Measurements from ENCODE around the gene OSBPL5. TPM values are rescaled to one million over a fixed set of nuclear protein-coding genes. Genes with fewer than 3 reads are reported as not detected.

Gene OSBPL5
- total and polyA plus RNA-seq, 12 donors: 2.7 to 30.6 (median 20.7) TPM

GRCh38 chr11:3121931-3122774 is 43.0 kb downstream of the OSBPL5 start:
- Histone ChIP-seq H3K4me1 (replicated peaks in 1 of 2) (peaks cover 6 to 8% of the 10 kb centered on the region in 2 donors), H3K36me3 (replicated peaks in 1 of 2) (peaks cover 0 to 11% of the 10 kb centered on the region in 2 donors), H3K9me3 (replicated peaks in 1 of 3) (no peaks in the 10 kb centered on the region), H3K27ac (no peak overlapping the region), H3K27me3 (no peaks in the 10 kb centered on the region), H3K4me3 (no peak overlapping the region)
- intact Hi-C loops (cut with DNase I): loop anchor here in 1 of 2 donors (10.0 kb wide), 1 partner anchor 93 kb away; the partner anchor contains the start of gene MRGPRG
- TF ChIP-seq POLR2A (IDR thresholded peaks at IDR 0.05): no peak
- TF ChIP-seq, protein P1, sequence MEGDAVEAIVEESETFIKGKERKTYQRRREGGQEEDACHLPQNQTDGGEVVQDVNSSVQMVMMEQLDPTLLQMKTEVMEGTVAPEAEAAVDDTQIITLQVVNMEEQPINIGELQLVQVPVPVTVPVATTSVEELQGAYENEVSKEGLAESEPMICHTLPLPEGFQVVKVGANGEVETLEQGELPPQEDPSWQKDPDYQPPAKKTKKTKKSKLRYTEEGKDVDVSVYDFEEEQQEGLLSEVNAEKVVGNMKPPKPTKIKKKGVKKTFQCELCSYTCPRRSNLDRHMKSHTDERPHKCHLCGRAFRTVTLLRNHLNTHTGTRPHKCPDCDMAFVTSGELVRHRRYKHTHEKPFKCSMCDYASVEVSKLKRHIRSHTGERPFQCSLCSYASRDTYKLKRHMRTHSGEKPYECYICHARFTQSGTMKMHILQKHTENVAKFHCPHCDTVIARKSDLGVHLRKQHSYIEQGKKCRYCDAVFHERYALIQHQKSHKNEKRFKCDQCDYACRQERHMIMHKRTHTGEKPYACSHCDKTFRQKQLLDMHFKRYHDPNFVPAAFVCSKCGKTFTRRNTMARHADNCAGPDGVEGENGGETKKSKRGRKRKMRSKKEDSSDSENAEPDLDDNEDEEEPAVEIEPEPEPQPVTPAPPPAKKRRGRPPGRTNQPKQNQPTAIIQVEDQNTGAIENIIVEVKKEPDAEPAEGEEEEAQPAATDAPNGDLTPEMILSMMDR (IDR thresholded peaks at IDR 0.05): no peak
- 83 to 92% (median 89%) methylated on average over 17 to 34 of the region's 34 CpGs for WGBS, 4 donors
- peak in 1 of 7 donors; percentile 12 for DNase-seq

DNA sequence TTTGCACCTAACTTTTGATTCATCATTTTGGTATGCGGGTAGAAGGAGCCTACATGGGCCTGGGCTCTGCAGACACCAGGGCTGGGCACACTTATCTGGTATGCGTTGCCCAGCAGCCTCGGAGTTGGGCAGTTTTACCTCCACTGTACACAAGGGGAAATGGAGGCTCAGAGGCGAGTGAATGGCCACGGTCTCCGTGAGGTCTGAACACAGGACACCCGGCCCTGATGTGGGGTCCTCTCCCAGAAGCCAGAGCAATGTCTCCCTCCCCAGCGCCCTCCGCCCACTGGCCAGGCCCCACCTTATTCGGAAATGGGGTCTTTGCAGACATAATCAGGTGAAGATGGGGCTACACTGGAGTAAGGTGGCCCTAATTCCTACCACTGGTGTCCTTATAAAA is 43.7 kb downstream of the OSBPL5 start:
- intact Hi-C loops (cut with DNase I): loop anchor here in 1 of 2 donors (10.0 kb wide), 1 partner anchor 93 kb away; the partner anchor contains the start of gene MRGPRG
- 94 to 97% (median 97%) methylated on average over 6 to 10 of the region's 10 CpGs for WGBS, 4 donors

DNA sequence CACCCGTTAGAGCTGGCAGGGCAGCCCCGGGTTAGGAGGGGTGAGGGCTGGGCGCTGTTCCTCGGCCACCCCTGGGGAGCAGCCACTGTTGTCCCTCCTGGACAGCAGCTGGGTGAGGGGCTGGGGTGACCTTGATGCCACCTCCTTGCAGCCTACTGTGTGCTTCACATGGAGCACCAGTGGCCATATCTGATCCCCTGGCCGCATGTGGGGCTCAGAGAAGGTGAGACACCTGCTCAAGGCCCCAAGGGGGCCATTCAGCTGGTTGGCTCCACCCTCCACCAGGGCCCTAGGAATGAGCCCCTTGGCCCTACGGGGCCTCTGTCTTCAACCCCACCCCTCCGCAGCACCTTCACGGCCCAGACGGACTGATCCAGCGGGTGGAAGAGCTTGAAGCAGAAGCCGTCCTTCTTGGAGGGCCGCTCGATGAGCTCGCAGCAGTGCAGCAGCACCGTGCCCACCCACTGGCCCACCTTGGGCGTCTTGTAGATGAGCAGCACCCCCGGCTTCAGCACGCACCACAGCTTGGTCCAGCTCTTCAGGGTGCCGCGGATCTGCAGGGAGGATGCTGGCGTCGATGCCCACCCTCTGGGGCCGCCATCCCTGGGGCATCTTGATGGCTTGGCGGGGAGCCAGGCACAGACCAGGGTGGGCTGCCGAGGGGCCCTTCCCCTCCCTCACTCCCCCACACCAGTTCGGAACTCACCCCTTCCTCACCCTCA is 44.9 kb downstream of the OSBPL5 start:
- Histone ChIP-seq H3K4me1 (replicated peaks in 1 of 2) (peaks cover 6 to 8% of the 10 kb centered on the region in 2 donors), H3K27ac (no peak overlapping the region), H3K27me3 (no peaks in the 10 kb centered on the region), H3K36me3 (replicated peaks in 1 of 2) (peaks cover 0 to 11% of the 10 kb centered on the region in 2 donors), H3K4me3 (no peak overlapping the region), H3K9me3 (replicated peaks in 1 of 3) (no peaks in the 10 kb centered on the region)
- WGBS, 4 donors: 80 to 97% (median 95%) methylated on average over 1 to 26 of the region's 26 CpGs
- intact Hi-C loops (cut with DNase I): loop anchor here in 1 of 2 donors (10.0 kb wide), 1 partner anchor 95 kb away; the partner anchor contains the start of gene MRGPRG
- peak in 3 of 7 donors; percentile 10 to 17 (median 15) for DNase-seq
- TF ChIP-seq POLR2A (IDR thresholded peaks at IDR 0.05): no peak
- TF ChIP-seq, protein P1 (IDR thresholded peaks at IDR 0.05): no peak

More for the DNA sequence above, 43.7 kb downstream of the OSBPL5 start:
- DNase-seq: peak in 3 of 7 donors; percentile 3 to 14 (median 5)
- Histone ChIP-seq H3K27me3 (no peaks in the 10 kb centered on the region), H3K4me1 (replicated peaks in 1 of 2) (peaks cover 6 to 8% of the 10 kb centered on the region in 2 donors), H3K36me3 (replicated peaks in 1 of 2) (peaks cover 0 to 11% of the 10 kb centered on the region in 2 donors), H3K9me3 (replicated peaks in 1 of 3) (no peaks in the 10 kb centered on the region), H3K4me3 (no peak overlapping the region), H3K27ac (no peak overlapping the region)
- TF ChIP-seq POLR2A (IDR thresholded peaks at IDR 0.05): no peak
- TF ChIP-seq, protein P1 (IDR thresholded peaks at IDR 0.05): no peak
